CD1c-positive myeloid dendritic cell (primary cell): Measurements from ENCODE around the gene TDP2.
A peak's percentile ranks its signal among the peaks of the same experiment; 100 is the strongest.

Experiments
- DNase-seq: peaks from one replicate; pipeline ENCODE4 v3.0.0-alpha.2; 2016; ENCODE audit errors: extremely low spot score

The TDP2 gene

GRCh38 chr6:24666641-24667377, at the start of gene TDP2, which contains the start of gene ACOT13:
Gene TDP2 (minus strand): TSS chr6:24666899. CDS start chr6:24666862, 37 bp downstream.
Gene ACOT13 (plus strand): TSS chr6:24667077. CDS start chr6:24667264, 187 bp downstream.
- DNase-seq = peak; percentile 99

- no peak for DNase-seq
These were observed 44.0 kb upstream of the TDP2 start for GRCh38 chr6:24710519-24711303.

- DNase-seq = no peak
These were observed 42.5 kb upstream of the TDP2 start for GRCh38 chr6:24709014-24709711.

- no peak for DNase-seq
These were observed 41.9 kb upstream of the TDP2 start for GRCh38 chr6:24708612-24709011.

GRCh38 chr6:24704468-24704867, 37.8 kb upstream of the TDP2 start:
- no peak for DNase-seq

GRCh38 chr6:24702720-24703282, 36.1 kb upstream of the TDP2 start:
- DNase-seq = no peak

- no peak for DNase-seq
These were observed 33.0 kb upstream of the TDP2 start for GRCh38 chr6:24699521-24700359.

- DNase-seq = no peak
These were observed 29.4 kb upstream of the TDP2 start for GRCh38 chr6:24696097-24696496.

- peak; percentile 63 for DNase-seq
These were observed 28.9 kb upstream of the TDP2 start for GRCh38 chr6:24695635-24696034.

- DNase-seq = no peak
These were observed 27.5 kb upstream of the TDP2 start for GRCh38 chr6:24694198-24694597.

GRCh38 chr6:24692848-24693592, 26.3 kb upstream of the TDP2 start:
- DNase-seq = no peak

- DNase-seq = no peak
These were observed 25.7 kb upstream of the TDP2 start for GRCh38 chr6:24692415-24692814.

- no peak for DNase-seq
These were observed 25.3 kb upstream of the TDP2 start for GRCh38 chr6:24692003-24692402.

GRCh38 chr6:24691550-24691949, 24.9 kb upstream of the TDP2 start:
- no peak for DNase-seq

- DNase-seq = no peak
These were observed 23.9 kb upstream of the TDP2 start for GRCh38 chr6:24690593-24690992.

GRCh38 chr6:24689964-24690363, 23.3 kb upstream of the TDP2 start:
- no peak for DNase-seq

- no peak for DNase-seq
These were observed 20.2 kb upstream of the TDP2 start for GRCh38 chr6:24686946-24687345.

- DNase-seq = no peak
These were observed 19.7 kb upstream of the TDP2 start for GRCh38 chr6:24686408-24686807.

GRCh38 chr6:24683297-24684296, 16.9 kb upstream of the TDP2 start:
- DNase-seq = no peak
